GM18867 (cell line): Measurements from ENCODE around the gene FIBIN.

Source experiments
- ATAC-seq: cut with Tn5 transposase; IDR thresholded peaks from one replicate; pipeline ENCODE4 v1.9.1; 2021; ENCODE audit warnings: mild to moderate bottlenecking, moderate library complexity; ENCODE audit not compliant: unreplicated experiment

FIBIN gene

GRCh38 chr11:27020751-27021150 is 26.8 kb downstream of the FIBIN start:
- ATAC-seq = no peak

- ATAC-seq = no peak
Measured at GRCh38 chr11:27022659-27023251, 28.8 kb downstream of the FIBIN start.

DNA sequence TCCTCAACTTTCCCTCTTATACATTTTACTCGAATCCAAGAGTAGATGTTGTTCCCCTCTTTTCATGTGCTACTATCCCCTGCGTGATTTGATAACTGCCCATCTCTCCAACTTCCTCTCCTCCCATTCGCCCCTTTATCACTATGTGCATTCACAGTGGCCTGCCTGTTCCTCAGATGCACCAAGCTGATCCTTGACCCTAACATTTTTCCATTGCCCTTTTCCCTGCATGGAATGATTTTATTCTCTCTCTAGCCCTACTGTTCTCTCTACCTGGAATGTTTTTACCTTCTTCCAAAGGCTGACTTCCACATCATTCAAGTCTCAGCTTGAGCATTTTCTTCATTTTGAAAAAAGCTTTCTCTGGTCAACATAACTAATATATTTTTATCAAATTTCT is 31.0 kb downstream of the FIBIN start:
- ATAC-seq = no peak

DNA sequence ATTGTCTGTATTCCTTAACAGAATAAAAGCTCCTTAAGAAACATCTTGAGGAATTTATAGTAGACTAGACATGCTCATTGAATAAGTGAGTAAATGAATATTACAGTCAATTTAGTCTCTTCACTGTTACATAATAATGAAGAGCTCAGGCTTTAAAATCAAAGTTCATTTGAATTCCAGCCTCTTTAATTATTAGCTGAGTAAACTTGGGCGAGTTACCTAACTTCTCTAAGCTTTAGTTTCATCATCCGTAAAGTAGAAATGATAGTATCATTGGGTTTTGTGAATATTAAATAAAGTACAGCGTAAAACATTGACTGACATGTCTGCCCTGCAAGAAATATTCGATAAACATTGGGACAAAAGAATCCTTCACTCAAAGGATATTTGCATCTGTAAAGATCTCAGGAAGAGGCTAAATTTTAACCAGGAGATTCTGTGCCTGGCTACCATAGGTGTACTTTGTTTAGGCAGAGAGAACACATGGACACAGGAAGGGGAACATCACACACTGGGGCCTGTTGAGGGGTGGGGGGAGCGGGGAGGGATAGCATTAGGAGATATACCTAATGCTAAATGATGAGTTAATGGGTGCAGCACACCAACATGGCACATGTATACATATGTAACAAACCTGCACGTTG is 31.5 kb downstream of the FIBIN start:
- no peak for ATAC-seq

- ATAC-seq = no peak
Measured at GRCh38 chr11:27025957-27026733, 32.2 kb downstream of the FIBIN start.

DNA sequence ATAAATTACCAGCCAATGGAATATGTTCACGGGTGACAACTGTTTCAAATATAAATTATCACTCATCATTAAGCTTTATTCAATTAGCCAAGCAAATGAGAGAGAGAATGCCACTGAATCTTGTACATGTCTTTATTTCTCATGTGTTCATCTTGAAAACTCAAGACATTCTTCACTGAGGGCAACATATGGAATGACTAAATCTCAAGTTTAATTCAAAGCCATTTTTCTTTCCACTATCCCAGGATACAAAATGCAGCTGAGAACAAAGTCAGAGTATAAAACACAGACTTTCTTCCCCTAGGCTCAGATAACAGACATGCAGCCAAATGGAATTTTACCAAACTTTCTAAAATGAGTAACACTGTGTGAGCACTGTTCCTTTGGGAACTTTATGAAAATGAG is 34.7 kb downstream of the FIBIN start:
- no peak for ATAC-seq

DNA sequence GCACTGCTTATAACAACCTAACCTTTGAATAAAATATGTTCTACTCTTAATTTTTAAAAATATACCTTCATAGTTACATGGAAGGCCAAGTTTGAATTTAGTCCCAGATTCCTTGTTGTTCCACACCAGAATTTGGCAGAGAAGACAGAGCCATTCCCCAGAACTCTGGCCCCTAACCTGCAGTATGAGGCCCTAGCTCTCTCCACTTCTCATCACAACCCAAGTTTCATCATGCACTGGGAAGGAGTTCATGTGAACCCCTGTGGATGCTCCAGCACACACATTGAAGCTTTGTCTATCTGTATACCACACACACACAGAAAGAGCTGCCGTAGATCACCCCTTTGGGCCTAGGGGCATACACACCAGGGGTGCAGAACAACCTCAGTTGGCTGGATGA is 36.1 kb downstream of the FIBIN start:
- ATAC-seq = no peak

- no peak for ATAC-seq
Measured at GRCh38 chr11:27031754-27032153, 37.8 kb downstream of the FIBIN start.

GRCh38 chr11:27039873-27040272 is 46.0 kb downstream of the FIBIN start:
- no peak for ATAC-seq

DNA sequence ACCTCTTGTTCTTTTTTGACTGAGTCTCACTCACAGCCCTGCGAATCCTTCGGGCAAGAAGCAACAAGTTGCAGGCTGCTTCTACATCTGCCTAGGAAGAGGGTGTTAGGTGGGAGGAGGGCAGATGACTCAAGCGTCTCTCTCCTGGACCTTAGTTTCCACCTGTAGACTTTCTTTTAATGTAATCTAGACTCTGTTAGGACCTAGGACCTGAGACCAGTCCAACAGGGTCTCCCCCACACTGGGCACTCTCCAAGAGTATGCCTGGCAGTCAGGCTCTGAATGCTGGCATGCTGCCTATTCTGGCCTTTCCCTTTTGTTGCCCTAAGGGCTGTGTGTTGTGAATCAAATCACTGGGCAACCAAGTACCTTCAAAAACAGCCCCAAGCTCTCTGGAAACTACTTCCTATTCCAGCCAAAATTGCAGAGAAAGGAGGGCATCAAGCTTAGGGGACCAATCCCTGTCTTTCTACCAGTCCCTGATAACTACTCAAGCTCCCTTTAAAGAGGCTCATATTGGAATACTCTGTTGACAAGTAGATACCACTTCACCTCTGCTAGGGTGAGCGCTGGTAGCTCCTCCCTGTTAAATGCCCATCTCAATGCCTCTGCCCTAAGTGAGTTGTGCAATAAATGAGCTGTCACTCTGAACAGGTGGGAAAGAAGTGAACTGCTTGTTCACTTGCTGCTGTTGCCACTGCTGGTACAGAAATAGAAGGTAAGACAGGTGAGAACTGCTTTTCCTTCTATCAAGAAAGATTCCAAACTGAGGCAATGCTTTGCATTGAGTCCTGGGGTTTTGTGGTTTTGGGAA is 46.6 kb downstream of the FIBIN start, which contains the start of gene BBOX1:
Gene BBOX1, plus strand, starts transcription at position 514 of the 814 bp plus-strand sequence. CDS start 14,616 bp downstream, outside the sequence.
- ATAC-seq = no peak

- ATAC-seq = no peak
Measured at GRCh38 chr11:27041141-27041899, 47.4 kb downstream of the FIBIN start.
